Loucy (cell line): ENCODE results near the gene ABLIM2.

Source experiments
- H2AFZ ChIP-seq: fragments of 200-600 bp; sonication (generic); 2 replicates; pipeline ENCODE4 v1.6.0; 2016; ENCODE audit warnings: antibody characterized with exemption, mild to moderate bottlenecking, low read length, moderate library complexity
- H3F3A ChIP-seq: fragments of 200-600 bp; 2 replicates; pipeline ENCODE4 v1.6.0; 2016; ENCODE audit warnings: antibody characterized with exemption, low read depth, mild to moderate bottlenecking
- H3K27me3 ChIP-seq: fragments of 200-600 bp; sonication (generic); 2 replicates; pipeline ENCODE4 v1.6.1; 2014; ENCODE audit warnings: low read length, mild to moderate bottlenecking; ENCODE audit not compliant: insufficient read depth, poor library complexity, severe bottlenecking
- H3K36me3 ChIP-seq: fragments of 200-600 bp; sonication (generic); 2 replicates; pipeline ENCODE4 v1.6.1; 2016; ENCODE audit warnings: low read length; ENCODE audit not compliant: insufficient read depth
- H3K4me1 ChIP-seq: fragments of 200-600 bp; sonication (generic); 2 replicates; pipeline ENCODE4 v1.5.1; 2014; ENCODE audit warnings: low read length, mild to moderate bottlenecking; ENCODE audit not compliant: insufficient read depth, poor library complexity, severe bottlenecking
- H3K4me2 ChIP-seq: fragments of 200-600 bp; sonication (generic); 2 replicates; pipeline ENCODE4 v1.6.0; 2014; ENCODE audit warnings: antibody characterized with exemption, low read length, low read depth, mild to moderate bottlenecking; ENCODE audit not compliant: poor library complexity, severe bottlenecking
- H3K4me3 ChIP-seq: fragments of 200-600 bp; sonication (generic); 2 replicates; pipeline ENCODE4 v1.5.1; 2014; ENCODE audit warnings: low read length, mild to moderate bottlenecking, mixed read lengths; ENCODE audit not compliant: poor library complexity, severe bottlenecking
- H3K79me2 ChIP-seq: fragments of 200-600 bp; sonication (generic); 2 replicates; pipeline ENCODE4 v1.6.1; 2014; ENCODE audit warnings: low read length; ENCODE audit not compliant: insufficient read depth
- H3K9ac ChIP-seq: fragments of 200-600 bp; sonication (generic); 2 replicates; pipeline ENCODE4 v1.6.0; 2014; ENCODE audit warnings: mild to moderate bottlenecking, low read depth, low read length, moderate library complexity; ENCODE audit not compliant: poor library complexity, severe bottlenecking
- H3K9me2 ChIP-seq: fragments of 200-600 bp; sonication (generic); replicated peaks from 2 replicates; pipeline ENCODE4 v1.6.1; 2016; ENCODE audit warnings: low read depth, low read length, mixed read lengths
- H3K9me3 ChIP-seq: fragments of 200-600 bp; sonication (generic); 2 replicates; pipeline ENCODE4 v1.6.1; 2014; ENCODE audit warnings: mild to moderate bottlenecking, antibody characterized with exemption, low read length, low read depth; ENCODE audit not compliant: insufficient read depth
- H4K20me1 ChIP-seq: fragments of 200-600 bp; sonication (generic); 2 replicates; pipeline ENCODE4 v1.6.0; 2014; ENCODE audit warnings: antibody characterized with exemption, low read length, mild to moderate bottlenecking; ENCODE audit not compliant: insufficient read depth, poor library complexity, severe bottlenecking
- CTCF ChIP-seq: fragments of 200-600 bp; sonication (generic); conservative IDR thresholded peaks from 2 replicates; pipeline ENCODE4 v1.5.1; 2014; ENCODE audit warnings: mild to moderate bottlenecking, antibody characterized with exemption, low read length
- EZH2phosphoT487 ChIP-seq: fragments of 200-600 bp; IDR thresholded peaks from 2 replicates; pipeline ENCODE4 v1.6.1; 2018; ENCODE audit warnings: antibody characterized with exemption, mild to moderate bottlenecking, moderate library complexity, borderline replicate concordance

The ABLIM2 gene

GRCh38 chr4:8038719-8039251 lies 119.8 kb downstream of the ABLIM2 start:
- H3K79me2 ChIP-seq: no peaks in the 10 kb centered on the region
- H3K4me2 ChIP-seq: no peak overlapping the region
- H4K20me1 ChIP-seq: no peaks in the 10 kb centered on the region
- H3K9ac ChIP-seq: no peak overlapping the region
- H3F3A ChIP-seq: no peaks in the 10 kb centered on the region
- TF ChIP-seq CTCF (no peak), EZH2phosphoT487 (no peak)
- H3K27me3 ChIP-seq: no peaks in the 10 kb centered on the region
- H3K9me2 ChIP-seq: no peaks in the 10 kb centered on the region
- peaks cover 6% of the 10 kb centered on the region for H3K4me1 ChIP-seq
- no peaks in the 10 kb centered on the region for H3K36me3 ChIP-seq
- no peak overlapping the region for H2AFZ ChIP-seq
- no peaks in the 10 kb centered on the region for H3K9me3 ChIP-seq
- no peak overlapping the region for H3K4me3 ChIP-seq

- Histone ChIP-seq H3K9ac (no peak overlapping the region), H3K9me2 (no peaks in the 10 kb centered on the region), H3F3A (no peaks in the 10 kb centered on the region), H3K27me3 (no peaks in the 10 kb centered on the region), H3K36me3 (no peaks in the 10 kb centered on the region), H3K79me2 (no peaks in the 10 kb centered on the region), H4K20me1 (no peaks in the 10 kb centered on the region), H3K4me2 (no peak overlapping the region), H3K4me1 (peaks cover 6% of the 10 kb centered on the region), H2AFZ (no peak overlapping the region), H3K9me3 (no peaks in the 10 kb centered on the region; the same call in 1 of the 2 replicates), H3K4me3 (no peak overlapping the region)
- no peak for TF ChIP-seq CTCF
- no peak for TF ChIP-seq EZH2phosphoT487
Measured at GRCh38 chr4:8038083-8038482, 120.5 kb downstream of the ABLIM2 start.

- H3K4me2 ChIP-seq: no peak overlapping the region
- H4K20me1 ChIP-seq: no peaks in the 10 kb centered on the region
- H3F3A ChIP-seq: no peaks in the 10 kb centered on the region
- no peaks in the 10 kb centered on the region for H3K36me3 ChIP-seq
- H3K27me3 ChIP-seq: no peaks in the 10 kb centered on the region
- TF ChIP-seq CTCF (no peak), EZH2phosphoT487 (no peak)
- no peak overlapping the region for H3K9ac ChIP-seq
- H3K9me2 ChIP-seq: no peaks in the 10 kb centered on the region
- H2AFZ ChIP-seq: no peak overlapping the region
- H3K9me3 ChIP-seq: no peaks in the 10 kb centered on the region; the same call in 1 of the 2 replicates
- no peak overlapping the region for H3K4me3 ChIP-seq
- H3K4me1 ChIP-seq: peaks cover 6% of the 10 kb centered on the region
- no peaks in the 10 kb centered on the region for H3K79me2 ChIP-seq
Measured at GRCh38 chr4:8037150-8037769, 121.4 kb downstream of the ABLIM2 start.
